ENCODE data around the gene UGT1A4.
A peak's percentile ranks its signal among the peaks of the same experiment; 100 is the strongest.

Gene UGT1A4

GRCh38 chr2:233817361-233817911, 98.9 kb downstream of the UGT1A4 start:
- Histone ChIP-seq H3K27ac (no peak overlapping the region), H3K4me3 (no peak overlapping the region)
- TF ChIP-seq CTCF (IDR thresholded peaks at IDR 0.05): no peak
- peak; percentile 64 for DNase-seq (ENCODE audit: low spot score)

- peak; percentile 54 for DNase-seq (ENCODE audit: low spot score)
- Histone ChIP-seq H3K4me3 (no peak overlapping the region), H3K27ac (no peak overlapping the region)
- TF ChIP-seq CTCF (IDR thresholded peaks at IDR 0.05): no peak
These were observed 99.6 kb downstream of the UGT1A4 start for GRCh38 chr2:233817995-233818638.

- H3K27ac ChIP-seq: no peak overlapping the region
- no peak for TF ChIP-seq CTCF (IDR thresholded peaks at IDR 0.05)
- no peak overlapping the region for H3K4me3 ChIP-seq
- DNase-seq (ENCODE audit: low spot score): peak; percentile 54
These were observed 100.4 kb downstream of the UGT1A4 start for GRCh38 chr2:233818639-233819621.

GRCh38 chr2:233819884-233820773, 101.6 kb downstream of the UGT1A4 start:
- no peak for TF ChIP-seq CTCF (IDR thresholded peaks at IDR 0.05)
- H3K27ac ChIP-seq: no peak overlapping the region
- peak; percentile 58 for DNase-seq (ENCODE audit: low spot score)
- H3K4me3 ChIP-seq: no peak overlapping the region

- TF ChIP-seq CTCF (IDR thresholded peaks at IDR 0.05): no peak
- Histone ChIP-seq H3K27ac (no peak overlapping the region), H3K4me3 (no peak overlapping the region)
- peak; percentile 60 for DNase-seq (ENCODE audit: low spot score)
These were observed 102.2 kb downstream of the UGT1A4 start for GRCh38 chr2:233820774-233821105.

GRCh38 chr2:233821196-233821595, 102.7 kb downstream of the UGT1A4 start:
- no peak for TF ChIP-seq CTCF (IDR thresholded peaks at IDR 0.05)
- DNase-seq (ENCODE audit: low spot score): peak; percentile 45
- no peak overlapping the region for H3K4me3 ChIP-seq
- H3K27ac ChIP-seq: no peak overlapping the region
